ENCODE measurements around the gene CIDEB.

GRCh38 chr14:24261256-24261968 lies 46.4 kb downstream of the CIDEB start:
- TF ChIP-seq EZH2 (IDR thresholded peaks at IDR 0.05; ENCODE audit: borderline replicate concordance, insufficient read depth, low read depth, low read length, poor library complexity, severe bottlenecking) (no peak), CTCF (IDR thresholded peaks at IDR 0.05) (no peak)

Measured in B cell (primary cell).